GM18517 (cell line): ENCODE data around the gene ARHGAP6.

ENCODE experiments used
- ATAC-seq: cut with Tn5 transposase; IDR thresholded peaks from one replicate; pipeline ENCODE4 v1.9.1; 2021; ENCODE audit warnings: mild to moderate bottlenecking, moderate library complexity; ENCODE audit not compliant: unreplicated experiment

The ARHGAP6 gene, protein sequence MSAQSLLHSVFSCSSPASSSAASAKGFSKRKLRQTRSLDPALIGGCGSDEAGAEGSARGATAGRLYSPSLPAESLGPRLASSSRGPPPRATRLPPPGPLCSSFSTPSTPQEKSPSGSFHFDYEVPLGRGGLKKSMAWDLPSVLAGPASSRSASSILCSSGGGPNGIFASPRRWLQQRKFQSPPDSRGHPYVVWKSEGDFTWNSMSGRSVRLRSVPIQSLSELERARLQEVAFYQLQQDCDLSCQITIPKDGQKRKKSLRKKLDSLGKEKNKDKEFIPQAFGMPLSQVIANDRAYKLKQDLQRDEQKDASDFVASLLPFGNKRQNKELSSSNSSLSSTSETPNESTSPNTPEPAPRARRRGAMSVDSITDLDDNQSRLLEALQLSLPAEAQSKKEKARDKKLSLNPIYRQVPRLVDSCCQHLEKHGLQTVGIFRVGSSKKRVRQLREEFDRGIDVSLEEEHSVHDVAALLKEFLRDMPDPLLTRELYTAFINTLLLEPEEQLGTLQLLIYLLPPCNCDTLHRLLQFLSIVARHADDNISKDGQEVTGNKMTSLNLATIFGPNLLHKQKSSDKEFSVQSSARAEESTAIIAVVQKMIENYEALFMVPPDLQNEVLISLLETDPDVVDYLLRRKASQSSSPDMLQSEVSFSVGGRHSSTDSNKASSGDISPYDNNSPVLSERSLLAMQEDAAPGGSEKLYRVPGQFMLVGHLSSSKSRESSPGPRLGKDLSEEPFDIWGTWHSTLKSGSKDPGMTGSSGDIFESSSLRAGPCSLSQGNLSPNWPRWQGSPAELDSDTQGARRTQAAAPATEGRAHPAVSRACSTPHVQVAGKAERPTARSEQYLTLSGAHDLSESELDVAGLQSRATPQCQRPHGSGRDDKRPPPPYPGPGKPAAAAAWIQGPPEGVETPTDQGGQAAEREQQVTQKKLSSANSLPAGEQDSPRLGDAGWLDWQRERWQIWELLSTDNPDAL (N-terminal part only)

DNA sequence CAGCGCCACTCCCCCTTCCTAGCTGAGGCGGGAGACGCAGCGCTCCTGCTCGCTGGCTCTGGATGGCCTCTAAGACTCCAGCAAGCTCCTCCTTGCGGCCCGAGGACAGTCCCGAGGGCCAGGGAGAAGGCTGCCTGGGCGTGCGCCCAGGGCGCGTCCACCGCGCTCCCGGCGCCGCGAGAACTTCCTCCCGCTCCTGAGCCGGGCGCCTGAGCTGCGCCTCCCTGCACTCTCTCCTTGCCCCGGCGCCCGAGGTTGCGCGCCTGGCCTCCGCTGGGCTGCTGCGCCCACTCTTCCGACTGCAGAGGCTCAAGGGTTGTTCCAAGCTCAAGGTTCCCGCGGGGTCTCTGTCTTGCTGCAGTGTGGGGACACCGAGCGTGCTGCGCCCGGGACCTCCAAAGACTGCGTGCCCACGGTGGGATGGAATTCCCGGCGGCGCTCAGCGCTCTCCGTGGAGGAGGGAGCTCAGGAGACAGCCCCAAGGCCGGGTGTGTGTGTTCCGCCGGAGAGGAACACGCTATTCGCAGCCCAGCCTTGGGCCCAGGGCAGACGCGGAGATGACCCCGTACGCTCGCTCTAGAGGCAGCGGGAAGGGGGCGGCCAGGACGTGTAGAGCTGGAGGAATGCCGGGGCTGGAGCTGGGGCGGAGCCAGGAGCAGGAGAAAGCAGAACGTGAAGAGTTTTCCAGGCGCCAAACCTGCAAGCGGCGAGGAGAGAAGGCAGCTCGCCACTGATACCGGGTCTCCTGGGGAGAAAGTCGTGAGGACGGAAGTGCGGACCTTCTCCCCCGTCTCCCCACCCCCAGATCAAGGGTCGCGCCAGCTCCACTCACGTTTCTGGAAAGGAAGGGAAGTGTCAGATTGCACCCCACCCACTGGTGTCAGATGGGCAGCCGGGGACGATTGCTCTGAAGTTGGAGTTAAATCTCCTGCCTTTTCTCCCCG is at the start of gene ARHGAP6:
TSS of gene ARHGAP6 (minus strand) at position 753 of the 944 bp plus-strand sequence. CDS start 1,092 bp downstream, outside the sequence.
- ATAC-seq: no peak

DNA sequence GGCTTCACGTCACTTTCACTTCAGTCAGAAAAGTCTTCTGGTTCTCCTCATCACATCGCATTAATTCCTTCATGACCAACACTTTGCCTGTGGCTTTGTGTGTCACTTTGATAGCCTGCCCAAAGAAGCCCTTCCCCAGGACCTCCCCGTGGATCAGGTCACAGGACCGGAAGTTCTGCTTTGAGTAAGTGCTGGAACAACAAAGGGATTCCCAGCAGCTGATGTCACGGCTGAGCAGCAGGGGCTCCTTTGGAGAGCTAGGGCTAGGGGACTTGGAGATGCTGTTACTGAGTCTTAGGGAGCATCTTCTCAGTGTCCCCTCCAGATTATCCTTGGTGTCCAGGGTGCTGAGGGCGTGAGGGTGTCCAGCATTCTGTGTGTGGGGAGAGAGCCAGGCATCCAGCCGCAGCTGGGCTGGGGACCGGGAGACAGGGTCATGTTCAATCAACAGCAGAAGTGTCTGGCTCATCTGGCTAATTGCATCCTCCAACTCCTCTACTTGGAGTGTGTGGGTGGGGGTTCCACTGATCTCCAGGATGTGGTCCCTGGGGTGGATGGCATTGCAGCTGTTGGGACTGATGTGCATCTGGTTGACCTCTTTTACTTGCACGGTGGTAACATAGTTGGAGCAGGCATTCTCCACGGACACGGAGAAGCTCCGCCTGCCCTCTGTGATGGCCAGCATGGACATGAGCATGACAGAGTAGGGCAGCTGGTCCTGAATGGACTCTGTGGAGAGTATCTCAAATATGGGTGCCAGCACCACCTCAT is 39.2 kb upstream of the ARHGAP6 start:
- ATAC-seq: no peak

DNA sequence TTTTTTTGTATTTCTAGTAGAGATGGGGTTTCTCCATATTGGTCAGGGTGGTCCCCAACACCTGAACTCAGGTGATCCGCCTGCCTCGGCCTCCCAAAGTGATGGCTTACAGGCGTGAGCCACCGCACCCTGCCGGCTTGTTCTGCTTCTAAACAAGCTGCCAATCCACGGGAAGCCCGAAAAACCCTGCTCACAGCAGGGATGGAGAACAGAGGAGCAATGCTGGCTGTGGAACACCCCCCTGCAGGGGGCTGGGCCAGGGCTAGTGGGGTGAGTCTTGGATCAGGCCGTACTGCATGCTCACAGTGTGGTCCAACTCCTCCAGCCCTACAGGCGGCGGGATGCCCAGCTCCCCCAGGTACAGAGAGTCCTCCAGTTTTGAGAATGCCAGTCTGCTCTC is 38.1 kb upstream of the ARHGAP6 start:
- ATAC-seq: no peak

DNA sequence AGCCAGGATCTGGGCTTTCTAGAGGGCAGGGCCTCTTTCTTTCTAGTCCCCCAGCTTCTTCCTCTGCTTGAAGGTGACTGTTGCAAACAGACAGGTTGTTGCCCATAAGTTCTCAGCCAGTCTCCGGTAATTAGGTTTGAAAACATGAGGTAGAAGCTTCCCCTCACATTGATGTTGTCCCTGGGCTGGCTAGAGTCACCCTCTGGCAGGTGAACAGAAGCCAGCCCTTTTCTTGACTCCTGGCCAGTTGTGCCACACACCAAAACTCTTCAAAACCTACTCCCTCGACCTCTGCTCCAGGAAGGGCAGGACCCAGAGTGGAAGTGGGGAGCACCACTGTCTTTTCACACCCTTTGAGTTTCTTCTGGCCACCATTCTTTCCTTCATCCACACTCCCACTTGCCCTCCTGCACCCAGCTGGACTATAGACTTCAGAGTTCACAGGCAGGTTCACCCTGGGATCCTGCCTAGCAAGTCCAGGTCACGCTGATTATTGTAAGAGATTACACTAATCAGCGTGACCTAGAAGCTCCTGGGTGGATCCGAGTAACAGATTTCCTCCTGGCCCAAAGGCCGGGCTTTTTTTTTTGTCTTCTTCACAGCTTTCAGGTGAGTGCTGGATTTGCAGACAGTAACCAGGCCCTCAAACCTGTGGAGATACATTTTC is 37.4 kb upstream of the ARHGAP6 start:
- no peak for ATAC-seq

DNA sequence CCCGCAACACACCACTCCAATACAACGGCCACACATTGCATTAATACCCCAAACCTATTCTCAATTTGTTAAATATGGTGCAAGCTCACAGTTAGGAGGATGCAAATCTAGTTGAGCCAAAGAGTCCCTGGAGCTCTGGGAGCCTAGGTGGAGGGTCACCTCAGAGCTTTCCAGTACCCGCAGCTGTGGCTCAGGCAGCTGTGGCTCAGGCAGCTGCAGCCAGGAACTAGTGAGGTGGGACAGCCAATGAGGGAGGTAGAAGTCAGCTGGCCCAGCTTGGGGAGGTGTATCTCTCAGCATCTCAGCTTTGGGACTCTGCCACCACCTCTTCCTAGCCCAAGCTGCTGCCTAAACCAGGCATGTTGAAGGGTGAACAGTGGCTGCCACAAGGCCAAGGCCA is 36.7 kb upstream of the ARHGAP6 start:
- no peak for ATAC-seq

DNA sequence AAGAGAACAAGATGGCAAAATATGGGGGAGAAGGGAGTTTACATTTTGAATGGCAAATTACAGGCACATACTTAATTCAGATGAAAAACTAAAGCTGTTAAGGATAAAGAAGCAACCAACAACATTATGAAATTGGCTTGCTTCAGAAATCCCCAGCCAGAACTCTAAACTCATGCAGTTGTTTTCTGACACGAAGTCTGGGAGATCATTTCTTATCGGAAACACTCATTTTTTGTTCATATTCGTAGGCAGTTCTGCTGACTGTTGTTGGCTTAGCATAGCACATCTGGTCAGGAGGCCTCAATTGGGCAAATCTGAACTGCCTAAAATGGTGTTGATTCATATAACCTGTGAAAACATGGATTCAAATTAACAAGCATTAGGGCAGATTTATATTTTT is 33.0 kb upstream of the ARHGAP6 start:
- no peak for ATAC-seq

DNA sequence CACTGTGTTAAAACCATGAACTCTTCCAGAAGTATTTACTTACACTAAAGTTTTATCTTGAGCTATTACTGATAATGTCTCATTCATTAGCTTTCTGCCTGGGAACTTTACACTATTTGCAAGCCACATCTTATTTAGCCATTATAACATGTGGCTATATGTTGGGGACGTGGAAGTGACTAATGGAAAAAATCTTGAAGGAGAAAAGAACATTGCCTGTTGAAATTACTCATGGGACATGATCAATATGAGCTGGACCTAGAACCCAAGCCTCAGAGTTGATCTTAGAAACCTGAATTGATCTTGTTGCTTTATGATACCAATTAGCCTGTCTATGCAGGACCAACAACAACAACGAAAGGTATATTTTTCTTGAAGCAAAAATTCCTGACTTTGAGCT is 22.5 kb upstream of the ARHGAP6 start:
- no peak for ATAC-seq

DNA sequence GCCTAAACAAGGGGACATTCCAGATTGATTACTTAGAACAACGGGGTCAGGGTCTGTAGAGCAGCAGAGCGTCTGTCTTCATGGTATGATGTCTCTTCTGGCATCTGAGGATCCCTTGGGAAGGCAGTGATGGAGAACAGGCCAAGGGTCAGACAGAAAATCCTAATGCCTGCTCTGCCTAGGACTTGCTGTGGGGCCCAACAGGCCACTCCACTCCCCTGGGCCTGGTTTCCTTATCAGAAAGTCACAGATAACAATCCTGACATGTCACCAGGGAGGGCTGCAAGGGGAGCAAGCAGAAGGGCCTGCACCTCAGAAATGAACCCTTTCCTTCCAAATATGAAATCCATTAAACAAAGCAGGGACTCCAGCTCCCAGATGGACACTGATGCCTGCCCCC is 21.4 kb upstream of the ARHGAP6 start:
- no peak for ATAC-seq

DNA sequence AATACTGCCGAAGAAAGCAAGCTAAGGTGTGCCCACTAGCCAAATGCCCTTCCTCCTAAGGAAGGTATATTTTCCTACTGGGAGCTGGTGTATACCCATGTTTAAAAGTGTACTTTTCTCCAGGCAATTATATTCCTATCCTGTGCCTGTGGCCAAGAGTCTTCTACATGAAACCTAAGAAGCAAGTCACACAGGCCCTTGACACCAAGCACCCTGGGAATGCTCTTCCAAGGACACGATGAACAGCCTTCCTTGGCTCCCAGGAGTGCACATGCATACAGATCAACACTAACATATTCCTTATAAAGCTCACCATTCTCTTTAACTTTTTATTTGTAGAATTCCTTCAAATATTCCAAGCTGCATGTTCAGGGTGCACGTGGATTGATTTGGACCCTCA is 17.3 kb upstream of the ARHGAP6 start:
- no peak for ATAC-seq

DNA sequence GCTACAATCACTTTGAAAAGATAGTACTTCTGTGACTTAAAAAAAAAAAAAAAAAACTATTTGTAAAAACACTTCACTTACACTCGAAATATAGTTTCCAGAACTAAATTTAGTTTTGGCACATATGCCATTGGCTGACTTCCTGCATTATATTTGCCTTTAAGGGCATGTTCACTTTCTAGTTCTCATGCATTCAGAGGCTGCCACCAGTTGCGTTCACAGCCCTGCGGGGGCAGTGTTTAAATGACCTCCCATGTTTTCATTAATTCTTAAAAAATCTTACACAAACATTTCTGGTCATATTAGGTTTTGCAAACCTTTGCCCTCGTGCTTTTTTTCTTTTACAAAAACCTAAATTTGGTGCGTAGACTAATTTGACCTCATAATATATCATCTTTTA is 12.4 kb upstream of the ARHGAP6 start:
- peak; percentile 74 for ATAC-seq

DNA sequence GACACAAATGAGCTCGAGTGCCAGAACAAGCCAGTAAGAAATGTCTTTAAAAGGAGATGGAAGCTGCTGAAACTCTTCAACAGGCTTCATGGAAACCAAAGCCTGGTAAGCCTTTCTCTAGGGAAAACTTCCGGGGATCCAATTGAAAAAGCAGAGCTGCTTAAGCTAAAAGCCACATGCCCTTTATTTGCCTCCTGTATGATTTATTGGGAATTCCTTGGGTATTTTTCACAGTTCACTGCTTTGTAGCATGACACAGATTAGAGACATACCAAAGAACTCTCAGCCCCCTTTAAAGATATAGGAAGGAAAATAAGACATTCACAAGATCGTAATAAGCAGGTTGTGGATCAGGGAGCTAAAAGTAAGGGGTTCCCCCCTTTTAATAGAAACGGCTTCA is 6.5 kb upstream of the ARHGAP6 start:
- ATAC-seq: no peak

DNA sequence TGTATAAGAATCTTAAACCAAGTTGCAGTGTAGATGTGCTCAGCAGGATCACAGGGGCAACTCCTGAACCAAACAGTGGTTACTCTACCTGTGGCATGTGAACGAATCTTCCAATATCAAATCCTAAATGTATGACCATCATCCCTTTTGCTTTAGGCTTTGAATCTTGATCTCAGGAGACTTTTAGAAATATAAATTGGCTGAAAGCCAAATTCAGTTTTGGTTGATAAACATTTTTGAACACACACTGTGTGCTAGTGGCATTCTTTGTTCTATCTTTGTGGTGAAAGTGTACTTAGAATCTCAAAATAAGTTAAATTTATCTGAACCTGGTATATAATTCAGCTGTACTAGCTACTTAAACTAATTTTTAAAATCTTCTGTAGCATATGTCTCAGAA is 4.6 kb upstream of the ARHGAP6 start:
- ATAC-seq: no peak

DNA sequence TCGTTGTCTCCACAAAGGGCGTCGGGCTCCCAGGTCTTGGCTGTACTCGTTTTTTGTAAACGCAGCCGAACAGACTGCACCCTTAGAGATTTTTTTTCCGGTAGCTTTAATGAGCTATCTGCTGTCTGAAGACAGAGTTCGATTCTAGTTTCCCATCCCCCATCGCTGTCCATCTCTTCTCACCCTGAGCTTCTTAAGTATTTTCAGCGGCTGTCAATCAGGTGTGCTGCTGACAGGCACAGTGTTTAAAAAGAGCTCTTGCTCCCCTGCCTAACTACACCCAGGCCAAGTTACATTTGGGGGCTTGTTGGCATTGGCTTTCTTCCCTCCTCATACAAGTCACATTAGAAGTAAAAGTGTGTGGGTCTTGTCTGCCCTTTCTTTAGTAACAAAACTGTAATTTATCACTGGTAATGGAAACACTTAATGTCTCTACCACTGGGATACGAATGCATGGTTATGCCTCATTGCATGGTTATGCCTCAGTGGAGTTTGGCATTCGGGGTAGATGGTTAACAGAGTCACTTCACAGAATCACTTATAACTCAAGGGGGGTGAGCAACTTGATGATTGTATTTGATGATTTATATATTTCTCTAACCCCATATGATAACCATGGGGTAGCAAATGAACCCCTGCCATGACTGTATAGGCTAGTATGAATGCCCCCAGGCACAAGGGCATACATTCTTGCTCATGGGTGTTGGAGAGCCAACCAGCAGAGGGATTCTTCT is 1.4 kb upstream of the ARHGAP6 start:
- ATAC-seq: no peak

DNA sequence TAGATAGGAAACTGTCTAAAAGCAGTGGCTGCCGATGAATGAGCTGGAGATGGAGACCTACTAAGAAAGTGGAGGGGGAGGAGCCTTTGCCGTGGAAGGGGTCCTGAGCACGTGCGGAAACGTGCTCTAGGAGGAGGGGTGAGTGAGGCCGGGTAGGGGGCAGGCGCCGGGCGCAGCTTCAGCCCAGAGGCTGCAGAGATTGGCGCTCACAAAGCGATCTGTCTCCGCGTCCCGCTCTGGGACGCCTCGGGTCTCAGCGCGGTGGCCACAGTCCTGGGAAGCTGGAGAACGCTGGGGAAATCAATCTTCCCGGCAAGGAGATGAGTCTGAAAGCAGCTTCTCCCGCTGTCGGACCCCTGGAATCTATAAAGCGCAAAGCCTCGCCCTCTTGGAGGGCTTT is 444 bp upstream of the ARHGAP6 start:
- no peak for ATAC-seq

DNA sequence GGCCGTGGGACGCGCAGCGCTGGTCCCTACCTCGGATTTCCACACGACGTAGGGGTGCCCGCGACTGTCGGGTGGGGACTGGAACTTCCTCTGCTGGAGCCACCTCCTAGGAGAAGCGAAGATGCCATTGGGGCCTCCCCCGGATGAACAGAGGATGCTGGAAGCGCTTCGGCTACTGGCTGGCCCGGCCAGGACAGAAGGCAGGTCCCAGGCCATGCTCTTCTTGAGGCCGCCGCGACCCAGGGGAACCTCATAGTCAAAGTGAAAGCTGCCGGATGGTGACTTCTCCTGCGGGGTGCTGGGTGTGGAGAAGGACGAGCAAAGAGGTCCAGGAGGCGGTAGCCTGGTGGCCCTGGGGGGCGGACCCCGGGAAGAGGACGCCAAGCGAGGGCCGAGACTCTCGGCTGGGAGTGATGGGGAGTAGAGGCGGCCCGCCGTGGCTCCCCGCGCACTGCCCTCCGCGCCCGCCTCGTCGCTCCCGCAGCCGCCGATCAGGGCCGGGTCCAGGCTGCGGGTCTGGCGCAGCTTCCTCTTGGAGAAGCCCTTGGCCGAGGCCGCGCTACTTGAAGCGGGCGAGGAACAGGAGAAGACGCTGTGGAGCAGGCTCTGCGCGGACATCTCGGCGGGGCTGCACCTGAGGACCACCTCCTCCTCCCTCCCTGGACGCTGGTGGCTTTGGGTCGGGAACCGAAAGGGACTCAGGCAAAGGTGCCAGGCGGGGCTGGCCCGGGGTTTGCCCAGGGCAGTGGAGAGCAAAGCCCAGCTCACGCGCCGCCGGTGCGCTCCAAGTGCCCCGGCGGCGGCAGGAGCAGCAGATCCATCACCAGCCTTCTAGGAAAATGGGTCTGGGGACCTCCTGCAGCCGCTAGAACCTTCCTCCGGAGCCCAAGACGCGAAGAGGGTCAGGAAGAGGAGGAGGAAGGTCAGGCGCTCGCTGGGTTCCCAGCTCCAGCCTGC is 1.2 kb downstream of the ARHGAP6 start:
- no peak for ATAC-seq

DNA sequence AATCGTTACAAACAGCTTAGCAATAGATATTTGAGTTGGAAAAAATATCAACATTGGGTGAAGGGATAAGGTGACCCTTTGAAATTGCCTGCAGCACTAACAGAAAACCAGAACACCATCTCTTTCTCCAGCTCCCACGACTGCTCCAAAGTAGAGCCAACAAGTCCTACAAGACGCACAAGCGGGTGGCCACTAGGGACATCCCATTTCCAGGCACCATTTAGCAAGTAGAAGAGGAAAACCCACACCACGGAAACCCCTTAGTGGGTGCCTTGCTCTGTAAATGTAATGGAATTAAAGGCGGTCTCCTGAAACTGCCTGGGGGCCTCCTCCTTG is 1.9 kb downstream of the ARHGAP6 start:
- ATAC-seq: no peak

DNA sequence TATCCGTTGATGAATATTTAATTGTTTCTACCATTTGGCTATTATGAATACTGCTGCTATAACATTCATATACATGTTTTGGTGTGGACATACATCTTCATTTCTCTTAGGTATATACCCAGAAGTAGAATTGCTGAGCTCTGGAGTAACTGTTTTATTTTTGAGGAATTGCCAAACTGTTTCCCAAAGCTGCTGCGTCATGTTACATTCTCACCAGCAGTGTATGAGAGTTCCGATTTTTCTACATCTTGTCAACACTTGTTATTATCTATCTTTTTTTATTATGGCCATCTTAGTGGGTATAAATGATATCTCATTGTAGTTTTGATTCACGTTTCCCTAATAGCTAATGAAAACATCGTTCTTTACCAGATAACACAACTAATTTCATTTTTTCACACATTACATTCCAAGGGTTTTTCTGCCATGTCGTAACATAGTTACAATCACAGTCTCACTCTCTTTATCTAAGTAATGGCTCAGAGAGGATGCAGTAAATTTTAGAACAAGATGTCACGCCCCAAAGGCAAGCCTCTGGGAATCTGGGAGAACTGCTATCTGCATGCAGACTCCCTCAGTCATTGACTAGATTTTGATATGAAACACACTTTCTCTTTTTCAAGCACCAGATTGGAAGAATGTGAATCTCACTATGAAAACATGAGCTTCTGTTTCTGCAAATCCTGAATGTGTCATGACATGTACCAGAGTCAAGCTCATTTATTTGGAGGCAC is 10.3 kb downstream of the ARHGAP6 start:
- ATAC-seq: no peak
